ENCODE measurements around the gene RPE65.

Gene RPE65

GRCh38 chr1:68384872-68385411 lies 64.8 kb downstream of the RPE65 start:
- no peak overlapping the region for H3K4me3 ChIP-seq
- no peak overlapping the region for H3K27ac ChIP-seq
- no peak for DNase-seq (ENCODE audit: low read depth, low spot score)

GRCh38 chr1:68384321-68384813 lies 65.4 kb downstream of the RPE65 start:
- no peaks in the 10 kb centered on the region for H3K36me3 ChIP-seq (ENCODE audit: insufficient read depth, low read length)
- no peak for DNase-seq (ENCODE audit: low read depth, low spot score)
- H3K9me3 ChIP-seq (ENCODE audit: low read depth, low read length), result no peaks in the 10 kb centered on the region
- no peak for TF ChIP-seq FOXP2 (optimal IDR thresholded peaks at IDR 0.05; ENCODE audit: control extremely low read depth, extremely low read length, insufficient read depth)
- no peak for TF ChIP-seq POLR2AphosphoS5 (IDR thresholded peaks at IDR 0.05; ENCODE audit: borderline replicate concordance, low read depth, low read length)
- no peak for TF ChIP-seq EZH2 (IDR thresholded peaks at IDR 0.05)
- no peak overlapping the region for H3K27ac ChIP-seq
- no peak overlapping the region for H3K4me3 ChIP-seq
- no peak overlapping the region for H3K9ac ChIP-seq (ENCODE audit: insufficient read length)

More at GRCh38 chr1:68384872-68385411, 64.8 kb downstream of the RPE65 start:
- Histone ChIP-seq H3K36me3 (ENCODE audit: insufficient read depth, low read length) (no peaks in the 10 kb centered on the region), H3K9me3 (ENCODE audit: low read depth, low read length) (no peaks in the 10 kb centered on the region), H3K9ac (ENCODE audit: insufficient read length) (no peak overlapping the region)
- no peak for TF ChIP-seq EZH2 (IDR thresholded peaks at IDR 0.05)
- no peak for TF ChIP-seq POLR2AphosphoS5 (IDR thresholded peaks at IDR 0.05; ENCODE audit: borderline replicate concordance, low read depth, low read length)
- no peak for TF ChIP-seq FOXP2 (optimal IDR thresholded peaks at IDR 0.05; ENCODE audit: control extremely low read depth, extremely low read length, insufficient read depth)

DNA sequence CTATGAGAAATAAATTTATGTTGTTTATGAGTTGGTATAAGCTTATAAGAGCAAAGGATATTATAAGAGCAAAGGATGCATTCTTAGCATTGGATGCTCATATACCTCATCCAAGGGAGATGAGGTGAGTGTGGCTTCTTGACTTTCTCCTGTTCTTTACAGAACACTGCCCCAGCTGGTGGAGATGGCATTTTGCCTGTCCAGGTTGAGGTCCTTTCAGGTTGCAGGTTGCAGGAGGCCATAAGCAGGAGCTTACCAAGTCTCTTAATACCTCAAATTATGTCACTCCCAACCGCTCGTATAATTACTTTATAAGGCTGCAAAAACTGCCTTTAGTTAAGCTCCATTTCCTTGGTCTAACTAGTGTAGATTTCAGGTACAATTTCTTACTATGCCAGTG lies 66.7 kb downstream of the RPE65 start:
- Histone ChIP-seq H3K36me3 (ENCODE audit: insufficient read depth, low read length) (no peaks in the 10 kb centered on the region), H3K9ac (ENCODE audit: insufficient read length) (no peak overlapping the region), H3K27ac (no peak overlapping the region), H3K4me3 (no peak overlapping the region), H3K9me3 (ENCODE audit: low read depth, low read length) (no peaks in the 10 kb centered on the region)
- no peak for DNase-seq (ENCODE audit: low read depth, low spot score)
- TF ChIP-seq POLR2AphosphoS5 (IDR thresholded peaks at IDR 0.05; ENCODE audit: borderline replicate concordance, low read depth, low read length) (no peak), FOXP2 (optimal IDR thresholded peaks at IDR 0.05; ENCODE audit: control extremely low read depth, extremely low read length, insufficient read depth) (no peak), EZH2 (IDR thresholded peaks at IDR 0.05) (no peak)

DNA sequence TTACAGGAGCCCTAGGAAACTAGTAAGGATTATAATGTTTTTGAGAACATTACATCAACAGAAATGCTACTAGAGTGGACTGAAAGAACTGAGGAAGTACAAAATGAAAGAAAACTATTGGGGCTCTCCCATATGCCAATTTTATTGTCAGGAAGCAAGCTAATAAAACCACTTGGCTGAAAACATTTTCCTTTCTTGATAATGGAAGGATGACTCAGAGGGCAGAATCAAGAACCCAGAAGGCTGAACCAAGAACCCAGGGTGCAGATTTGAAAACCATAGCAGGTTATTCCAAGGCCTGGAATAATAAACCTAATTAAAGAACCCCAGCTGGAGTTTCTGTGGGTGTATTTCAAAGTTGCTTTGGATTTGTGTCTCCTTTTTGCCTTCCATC lies 70.7 kb downstream of the RPE65 start:
- no peak overlapping the region for H3K27ac ChIP-seq
- TF ChIP-seq POLR2AphosphoS5 (IDR thresholded peaks at IDR 0.05; ENCODE audit: borderline replicate concordance, low read depth, low read length), result no peak
- no peak for TF ChIP-seq FOXP2 (optimal IDR thresholded peaks at IDR 0.05; ENCODE audit: control extremely low read depth, extremely low read length, insufficient read depth)
- no peak for TF ChIP-seq EZH2 (IDR thresholded peaks at IDR 0.05)
- H3K9ac ChIP-seq (ENCODE audit: insufficient read length), result no peak overlapping the region
- DNase-seq (ENCODE audit: low read depth, low spot score), result no peak
- no peaks in the 10 kb centered on the region for H3K36me3 ChIP-seq (ENCODE audit: insufficient read depth, low read length)
- no peak overlapping the region for H3K4me3 ChIP-seq
- H3K9me3 ChIP-seq (ENCODE audit: low read depth, low read length), result no peaks in the 10 kb centered on the region

Measured in SK-N-MC (cell line).